IPS-NIHi7 (cell line): ENCODE data around the gene SAA1.
A peak's percentile ranks its signal among the peaks of the same experiment; 100 is the strongest.
"Not testable (repeated sequence)": the region's sequence is repeated elsewhere in the genome, so short reads cannot be mapped to it uniquely, and the experiment has no call there.

Experiments
- DNase-seq: peaks from one replicate; pipeline ENCODE4 v3.0.0; 2012; ENCODE audit warnings: mixed read lengths; ENCODE audit errors: extremely low spot score

SAA1 gene

DNA sequence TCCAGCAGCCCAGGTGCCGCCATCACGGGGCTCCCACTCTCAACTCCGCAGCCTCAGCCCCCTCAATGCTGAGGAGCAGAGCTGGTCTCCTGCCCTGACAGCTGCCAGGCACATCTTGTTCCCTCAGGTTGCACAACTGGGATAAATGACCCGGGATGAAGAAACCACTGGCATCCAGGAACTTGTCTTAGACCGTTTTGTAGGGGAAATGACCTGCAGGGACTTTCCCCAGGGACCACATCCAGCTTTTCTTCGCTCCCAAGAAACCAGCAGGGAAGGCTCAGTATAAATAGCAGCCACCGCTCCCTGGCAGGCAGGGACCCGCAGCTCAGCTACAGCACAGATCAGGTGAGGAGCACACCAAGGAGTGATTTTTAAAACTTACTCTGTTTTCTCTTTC lies at the start of gene SAA1:
SAA1 (plus strand) TSS at position 316 of the 400 bp plus-strand sequence. CDS start 624 bp downstream, outside the sequence.
- DNase-seq: no peak

DNA sequence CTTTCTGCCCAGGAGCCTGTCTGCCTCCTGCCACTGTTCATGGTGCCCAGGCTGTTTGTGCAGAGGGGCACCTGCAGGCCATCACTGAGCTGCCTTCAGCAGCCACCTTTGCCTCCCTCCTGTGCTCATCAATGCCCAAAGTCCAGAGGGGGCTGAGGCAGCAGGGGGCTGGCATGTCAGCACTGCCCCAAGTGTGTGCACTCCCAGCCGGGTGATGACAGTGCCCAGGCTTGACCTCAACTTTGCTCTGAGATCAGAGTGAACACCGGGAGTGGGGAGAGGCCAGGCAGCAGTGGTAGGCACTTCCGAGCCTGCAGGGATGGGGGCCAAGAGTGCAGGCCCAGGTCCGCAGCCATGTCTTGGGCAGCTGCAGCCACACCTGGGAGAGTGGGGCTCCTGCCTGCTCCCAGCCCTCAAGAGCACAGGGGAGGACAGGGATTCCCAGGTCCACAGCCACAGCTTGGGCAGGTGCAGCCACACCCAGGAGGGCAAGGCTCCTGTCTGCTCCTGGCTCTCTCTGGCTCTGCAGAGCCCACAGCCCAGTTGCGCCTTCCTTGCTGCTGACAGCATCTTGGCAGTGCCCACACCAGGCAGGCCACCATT lies 44.7 kb upstream of the SAA1 start:
- DNase-seq: no peak

DNA sequence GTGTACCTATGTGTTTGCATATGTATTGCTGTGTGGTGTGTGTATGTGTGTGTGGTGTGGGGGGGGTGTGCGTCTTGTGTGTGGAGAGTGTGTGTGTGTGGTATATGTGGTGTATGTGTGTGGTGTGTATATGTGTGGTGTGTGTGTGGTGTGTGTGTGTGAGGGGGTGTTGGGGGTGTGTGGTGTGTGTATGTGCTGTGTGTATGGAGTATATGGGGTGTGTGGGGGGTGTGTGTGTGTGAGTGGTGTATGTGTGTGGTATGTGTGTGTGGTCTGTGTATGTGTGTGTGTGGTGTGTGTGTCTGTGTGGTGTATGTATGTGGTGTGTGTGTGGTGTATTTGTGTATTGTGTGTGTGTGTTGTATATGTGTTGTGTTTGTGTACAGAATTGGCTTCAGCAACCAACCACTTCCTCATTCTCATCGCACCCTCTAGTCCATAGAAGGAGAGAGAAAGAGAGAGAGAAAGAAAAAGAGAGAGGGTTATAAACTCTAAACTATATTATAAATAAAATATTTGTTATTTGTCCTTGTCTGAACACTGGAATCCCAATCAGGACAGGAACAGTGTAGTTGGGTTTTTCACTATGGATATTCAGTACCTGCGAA lies 43.1 kb upstream of the SAA1 start:
- no peak for DNase-seq

DNA sequence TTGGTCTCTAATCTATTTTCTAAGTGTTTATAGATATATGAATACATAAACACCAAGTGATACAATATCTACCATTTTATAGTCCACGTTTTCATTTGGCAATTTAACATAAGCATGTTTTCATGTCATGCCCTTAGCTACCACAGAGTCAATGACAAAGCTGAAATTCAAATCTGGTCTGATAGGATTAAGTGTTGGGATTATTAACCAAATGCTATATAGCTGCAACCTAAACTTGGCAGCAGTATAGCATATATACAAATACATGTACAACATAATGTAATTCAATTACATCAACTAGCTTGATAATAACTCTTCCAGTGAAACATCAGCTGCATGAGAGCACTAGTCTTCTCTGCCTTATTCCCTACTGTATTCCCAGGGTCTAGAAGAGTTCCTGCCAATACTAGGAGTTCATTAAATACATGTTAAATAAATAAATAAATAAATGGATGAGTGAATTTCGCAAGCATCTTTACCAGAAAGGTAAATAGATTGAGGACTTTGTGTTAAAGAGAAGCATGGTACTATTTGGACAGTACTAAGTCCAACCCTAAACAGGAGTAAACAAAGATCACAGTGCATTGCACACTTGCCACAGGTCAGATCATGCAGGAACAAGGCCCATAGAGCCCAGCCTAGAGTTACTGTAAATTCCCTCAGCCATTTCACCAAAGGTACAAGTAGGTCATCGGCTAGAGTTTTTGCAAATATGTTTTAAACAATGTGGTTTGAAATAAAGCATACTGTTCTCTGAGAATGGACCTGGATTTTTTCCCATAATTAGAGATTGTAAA lies 42.3 kb upstream of the SAA1 start:
- no peak for DNase-seq

DNA sequence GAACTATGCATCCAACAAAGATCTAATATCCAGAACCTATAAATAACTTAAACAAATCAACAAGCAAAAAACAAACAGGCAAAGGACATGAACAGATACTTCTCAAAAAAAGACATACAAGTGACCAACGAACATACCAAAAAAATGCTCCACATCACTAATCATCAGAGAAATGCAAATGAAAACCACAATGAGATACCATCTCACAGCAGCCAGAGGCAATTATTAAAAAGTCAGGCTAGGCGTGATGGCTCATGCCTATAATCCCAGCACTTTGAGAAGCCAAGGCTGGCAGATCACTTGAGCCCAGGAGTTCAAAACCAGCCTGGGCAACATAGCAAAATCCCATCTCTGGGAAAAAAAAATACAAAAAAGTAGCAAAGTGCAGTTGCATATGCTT lies 40.2 kb upstream of the SAA1 start:
- DNase-seq: no peak

DNA sequence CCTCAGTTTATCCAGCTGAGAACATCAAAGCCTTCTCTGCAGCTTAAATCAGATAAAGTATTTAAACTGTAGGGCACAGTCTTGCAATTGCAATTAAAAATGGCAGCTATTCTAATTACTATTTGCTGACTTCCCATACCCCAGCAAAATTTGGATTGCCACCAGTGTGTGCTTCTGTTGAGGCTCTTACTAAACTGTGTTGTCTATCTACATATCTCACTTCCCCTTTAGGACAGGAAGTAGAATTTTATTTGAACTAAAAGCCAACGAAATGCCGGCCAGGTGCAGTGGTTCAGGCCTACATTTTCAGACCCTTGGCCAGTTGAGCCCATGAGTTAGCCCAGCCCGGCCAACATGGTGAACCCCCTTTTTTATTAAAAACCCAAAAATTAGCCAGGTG lies 36.6 kb upstream of the SAA1 start:
- no peak for DNase-seq

DNA sequence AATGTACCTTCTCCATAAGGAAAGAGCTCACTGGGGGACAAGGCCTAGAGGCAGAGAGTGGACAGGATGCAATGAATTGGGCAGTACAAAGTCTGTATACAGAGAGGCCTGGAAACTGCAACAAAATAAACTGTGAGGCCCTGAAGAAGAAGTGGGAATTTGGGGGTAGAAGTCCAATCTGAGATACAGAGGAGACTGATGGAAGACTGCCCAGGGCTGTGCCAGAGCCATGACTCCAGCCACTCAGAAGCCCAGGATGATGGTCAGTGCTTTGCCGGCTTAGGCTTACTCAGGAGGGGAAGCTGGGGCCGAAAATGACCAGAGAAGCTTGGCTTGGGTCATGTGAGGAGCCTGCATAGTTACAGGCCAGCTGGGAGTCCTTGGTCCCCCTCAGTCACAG lies 35.2 kb upstream of the SAA1 start:
- DNase-seq: no peak

DNA sequence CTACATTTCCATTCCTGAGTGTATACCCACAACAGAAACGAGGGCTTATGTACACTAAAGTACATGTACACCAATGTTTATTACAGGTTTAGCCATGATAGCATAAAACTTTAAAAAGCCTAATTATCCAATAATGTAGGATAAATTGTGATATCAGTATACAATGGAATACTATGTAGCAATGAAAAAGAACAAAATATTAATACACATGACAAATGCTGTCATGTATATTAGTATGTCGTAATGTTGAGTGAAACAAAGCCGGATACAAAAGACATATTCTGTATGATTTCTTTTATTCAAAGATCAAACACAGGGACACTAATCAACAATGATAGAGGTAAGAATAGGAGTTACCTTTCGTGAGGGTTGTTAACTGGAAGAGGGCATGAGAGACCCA lies 32.2 kb upstream of the SAA1 start:
- DNase-seq: no peak

- no peak for DNase-seq
These were observed 30.4 kb upstream of the SAA1 start for GRCh38 chr11:18235394-18236334.

DNA sequence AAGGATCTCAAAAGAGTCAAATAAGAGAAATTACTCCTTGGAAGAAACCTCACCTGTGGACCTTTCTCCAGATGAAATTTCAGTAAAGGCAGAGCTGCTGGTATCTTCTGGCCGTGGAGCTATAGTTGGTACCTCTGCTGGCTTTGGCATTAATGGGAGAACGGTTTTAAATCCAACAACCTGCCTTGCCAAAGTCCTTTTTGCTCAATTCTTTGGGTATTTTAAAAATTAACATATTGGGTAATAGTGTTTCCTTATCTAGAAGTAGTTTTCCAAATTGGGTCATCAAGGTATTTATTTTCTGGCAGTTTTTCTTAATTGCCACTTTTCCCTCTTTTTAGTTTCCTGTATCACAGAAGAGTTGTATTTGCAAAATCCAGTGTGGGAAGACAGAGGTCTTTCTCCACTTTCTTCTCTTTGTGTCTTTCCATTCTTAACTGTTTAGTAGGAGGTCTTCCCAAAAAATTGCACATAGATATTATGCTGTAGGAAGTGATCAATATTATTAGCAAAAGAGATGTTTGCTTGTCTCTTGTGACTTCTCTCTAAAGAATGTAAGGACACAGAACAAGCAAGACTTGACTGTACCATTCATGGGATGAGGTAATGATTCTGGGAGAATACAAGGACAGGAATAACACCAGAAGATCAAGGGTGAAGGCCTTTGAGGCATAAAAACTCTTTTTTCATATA lies 29.3 kb upstream of the SAA1 start, which contains the start of gene SAA4:
SAA4 (minus strand) TSS at position 139 of the 693 bp plus-strand sequence. CDS start 876 bp downstream, outside the sequence.
- DNase-seq: no peak

DNA sequence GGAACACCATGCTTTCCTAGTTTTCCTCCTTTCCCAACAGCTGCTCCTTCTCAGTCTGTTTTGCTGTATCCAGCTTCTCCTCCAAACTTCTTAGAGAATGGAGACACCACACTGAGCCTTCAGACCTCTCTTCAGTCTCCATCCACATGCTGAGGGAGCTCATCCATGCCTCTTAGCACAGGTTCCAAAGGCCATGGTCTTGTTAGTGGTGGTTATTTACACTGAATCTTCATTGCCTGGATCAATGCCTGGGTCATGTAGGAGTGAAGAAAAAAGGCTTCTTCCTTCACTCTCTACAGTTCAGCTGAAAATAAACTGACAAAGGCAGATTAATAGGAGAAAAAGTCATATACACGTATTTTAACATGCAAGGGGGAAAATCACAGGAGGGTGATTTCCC lies 26.4 kb upstream of the SAA1 start:
- DNase-seq: no peak

DNA sequence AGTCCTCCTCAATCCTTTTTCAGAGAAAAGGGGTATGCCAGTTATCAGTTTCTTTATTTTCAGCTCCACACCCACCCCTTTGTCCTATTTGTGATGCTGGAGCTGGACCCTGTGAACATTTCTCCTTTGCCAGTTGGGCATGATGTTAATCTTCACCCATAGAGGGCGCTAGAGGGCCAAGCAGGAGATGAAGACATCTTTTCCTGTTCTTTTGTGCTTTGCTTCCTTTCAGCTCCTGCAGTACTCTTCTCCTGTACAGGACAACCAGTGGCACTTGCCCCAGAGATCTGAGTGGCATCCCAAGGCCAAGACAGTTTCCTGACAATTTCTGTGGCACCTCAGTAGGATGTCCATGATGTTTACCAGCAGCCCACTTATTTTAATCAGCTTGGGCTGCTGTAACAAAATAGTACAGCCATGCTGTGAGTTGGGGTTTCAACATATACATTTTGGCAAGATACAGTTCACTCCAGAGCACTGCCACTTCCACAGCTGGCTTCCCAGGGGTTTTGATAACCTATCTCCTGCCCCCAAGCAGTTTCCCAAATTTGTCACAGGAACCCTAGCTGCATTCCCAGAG lies 22.2 kb upstream of the SAA1 start:
- peak; percentile 79 for DNase-seq

DNA sequence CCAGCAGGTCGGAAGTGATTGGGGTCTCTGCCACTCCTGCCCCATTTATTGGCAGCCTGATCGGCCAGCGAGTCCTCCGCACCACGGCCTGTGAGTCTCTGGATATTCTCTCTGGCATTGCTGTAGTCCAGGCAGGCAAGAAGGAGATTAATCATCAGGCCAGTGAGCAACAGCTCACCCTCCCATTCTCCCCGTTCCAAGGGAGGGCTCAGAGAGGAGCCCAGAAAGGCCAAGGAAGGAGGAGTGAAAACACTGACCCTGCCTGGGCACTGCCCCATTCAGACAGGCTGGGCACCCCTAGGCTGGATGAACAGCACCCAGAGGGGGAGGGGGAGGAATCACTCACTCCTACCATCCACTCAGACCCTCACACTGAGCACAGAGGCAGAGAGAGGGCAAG lies 20.7 kb upstream of the SAA1 start:
- no peak for DNase-seq

GRCh38 chr11:18246379-18247190 lies 19.5 kb upstream of the SAA1 start:
- DNase-seq: not testable (repeated sequence)

DNA sequence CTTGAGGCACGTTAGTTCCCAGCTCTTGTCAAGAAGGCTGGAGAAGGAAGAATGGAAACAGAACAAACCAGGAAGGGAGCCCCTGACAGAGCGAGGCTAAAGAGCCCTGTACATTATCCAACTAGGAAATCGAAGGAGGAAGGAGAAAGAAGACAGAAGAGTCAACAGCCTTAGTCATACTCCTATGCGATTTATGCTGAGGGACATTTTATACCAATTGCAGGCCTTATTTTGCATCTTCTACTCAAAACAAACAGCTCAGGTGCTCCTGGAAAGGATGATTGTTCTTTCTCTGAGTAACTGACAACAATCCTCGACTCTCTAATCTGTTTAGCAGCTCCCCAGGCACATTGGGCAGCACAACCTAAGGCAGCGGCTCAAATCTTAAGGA lies 18.9 kb upstream of the SAA1 start:
- DNase-seq: not testable (repeated sequence)

DNA sequence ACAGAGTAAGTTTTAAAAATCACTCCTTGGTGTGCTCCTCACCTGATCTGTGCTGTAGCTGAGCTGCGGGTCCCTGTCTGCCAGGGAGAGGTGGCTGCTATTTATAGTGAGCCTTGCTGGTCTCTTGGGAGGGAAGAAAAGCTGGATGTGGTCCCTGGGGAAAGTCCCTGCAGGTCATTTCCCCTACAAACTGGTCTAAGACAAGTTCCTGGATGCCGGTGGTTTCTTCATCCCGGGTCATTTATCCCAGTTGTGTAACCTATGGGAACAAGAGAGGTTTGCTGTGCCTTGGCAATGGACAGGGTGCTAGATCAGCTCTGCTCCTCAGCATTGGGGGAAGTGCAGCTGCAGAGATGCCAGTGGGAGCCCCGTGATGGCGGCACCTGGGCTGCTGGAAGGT lies 17.5 kb upstream of the SAA1 start, which contains the start of gene SAA2:
SAA2 (minus strand) TSS at position 108 of the 400 bp plus-strand sequence. CDS start 657 bp downstream, outside the sequence.
- no peak for DNase-seq

DNA sequence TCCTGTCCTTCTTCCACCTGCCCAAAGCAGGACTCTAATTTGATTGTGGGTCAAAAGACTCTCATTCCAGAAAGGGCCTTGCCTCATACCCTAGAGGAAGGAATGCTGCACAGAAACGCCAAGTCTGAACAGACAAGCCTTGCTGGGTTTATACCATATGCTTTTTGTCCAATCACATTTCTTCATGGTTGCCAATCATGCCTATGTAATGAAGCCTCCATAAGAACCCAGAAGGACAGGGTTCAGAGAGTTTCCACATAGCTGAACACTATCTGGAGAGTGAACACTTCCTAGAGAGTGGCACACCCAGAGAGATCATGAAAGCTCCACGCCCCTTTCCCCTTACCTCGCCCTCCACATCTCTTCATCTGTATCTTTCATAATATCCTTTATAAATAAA lies 12.8 kb upstream of the SAA1 start:
- no peak for DNase-seq

- no peak for DNase-seq
These were observed 12.2 kb upstream of the SAA1 start for GRCh38 chr11:18253778-18254338.

DNA sequence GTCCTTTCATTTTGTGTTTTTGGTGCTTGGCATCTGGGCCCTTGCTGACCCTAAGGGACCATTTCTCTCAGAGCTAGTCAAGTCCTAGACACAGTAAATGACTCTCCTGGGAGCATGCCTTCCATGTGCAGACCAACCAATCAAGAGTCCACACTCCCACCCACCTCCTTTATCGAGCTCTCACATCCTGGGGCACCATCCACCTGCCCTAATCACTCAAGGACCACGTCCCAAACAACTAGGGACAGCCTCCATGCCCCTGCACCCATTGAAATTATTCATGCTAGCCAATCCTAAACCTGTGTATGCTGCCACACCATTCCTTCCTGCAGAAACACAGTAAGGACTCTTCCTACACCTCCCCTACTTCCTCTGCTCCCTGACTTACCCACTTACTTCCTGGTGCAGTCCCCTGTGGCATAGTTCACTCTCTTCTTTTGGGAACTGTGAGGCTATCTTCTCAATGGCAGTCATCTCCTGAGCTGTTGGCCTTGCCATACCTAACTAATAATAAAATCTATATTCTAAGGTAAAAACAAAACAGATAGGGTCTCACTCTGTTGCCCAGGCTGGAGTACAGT lies 11.2 kb upstream of the SAA1 start:
- no peak for DNase-seq
